Astrocyte (in vitro differentiated cells and primary cell): ENCODE results near the gene ELOVL1.

Source experiments
- CTCF ChIP-seq: IDR thresholded peaks from 2 replicates; pipeline ENCODE4 v1.5.1; 2011; ENCODE audit warnings: low read depth, mild to moderate bottlenecking, inconsistent platforms, low read length, moderate library complexity; ENCODE audit not compliant: insufficient read depth
- EZH2 ChIP-seq: IDR thresholded peaks from 2 replicates; pipeline ENCODE4 v1.6.1; 2012; ENCODE audit warnings: mild to moderate bottlenecking, low read length, inconsistent platforms; ENCODE audit not compliant: insufficient read depth

- TF ChIP-seq CTCF (no peak), EZH2 (no peak)
These were observed 16.1 kb downstream of the ELOVL1 start for GRCh38 chr1:43351421-43352350.
